Peyer's patch (tissue), 4 donors: ENCODE data around the gene FILIP1.

Experiments used
- CTCF ChIP-seq, 6 experiments: fragments of 450-650 bp in 4 of 6; fragments of 200-600 bp in 2 of 6; sonication (generic) in 1 of 6; IDR thresholded peaks; one replicate each; pipeline ENCODE4 v1.5.1; 2017 to 2019; ENCODE audit warnings: antibody characterized with exemption in 6 of 6, mild to moderate bottlenecking in 3 of 6, moderate library complexity in 1 of 6
- POLR2A ChIP-seq, 2 donors: fragments of 450-650 bp; IDR thresholded peaks; one replicate each; pipeline ENCODE4 v1.5.1; 2017; ENCODE audit warnings: antibody characterized with exemption in 2 of 2, mild to moderate bottlenecking in 2 of 2, moderate library complexity in 2 of 2

DNA sequence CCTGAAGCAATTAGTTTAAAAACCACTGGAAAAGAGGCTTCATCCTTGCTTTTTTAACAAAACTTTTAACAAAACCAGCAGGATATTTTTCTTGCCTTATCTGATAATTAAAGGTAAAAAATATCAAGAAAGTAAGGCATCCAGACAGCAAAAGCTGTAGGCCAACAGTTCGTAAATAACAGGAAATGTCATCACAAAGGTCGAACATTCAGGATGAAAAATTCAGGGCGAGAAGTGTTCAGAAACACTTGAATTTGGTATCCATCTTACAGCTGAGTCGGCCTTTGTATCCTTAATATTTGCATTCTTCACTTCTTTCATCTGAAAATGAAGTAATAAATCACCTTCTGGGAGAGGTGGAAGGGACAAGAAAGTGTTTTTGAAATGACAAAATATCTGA is 8.2 kb upstream of the FILIP1 start:
- TF ChIP-seq CTCF (IDR thresholded peaks at IDR 0.05) (no peak), POLR2A (IDR thresholded peaks at IDR 0.05) (no peak)
